HG03095 (cell line): ENCODE results near the gene PRSS58.

Source experiments
- ATAC-seq: cut with Tn5 transposase; IDR thresholded peaks from one replicate; pipeline ENCODE4 v1.9.1; 2021; ENCODE audit warnings: moderate library complexity; ENCODE audit not compliant: unreplicated experiment

PRSS58 gene, protein sequence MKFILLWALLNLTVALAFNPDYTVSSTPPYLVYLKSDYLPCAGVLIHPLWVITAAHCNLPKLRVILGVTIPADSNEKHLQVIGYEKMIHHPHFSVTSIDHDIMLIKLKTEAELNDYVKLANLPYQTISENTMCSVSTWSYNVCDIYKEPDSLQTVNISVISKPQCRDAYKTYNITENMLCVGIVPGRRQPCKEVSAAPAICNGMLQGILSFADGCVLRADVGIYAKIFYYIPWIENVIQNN

DNA sequence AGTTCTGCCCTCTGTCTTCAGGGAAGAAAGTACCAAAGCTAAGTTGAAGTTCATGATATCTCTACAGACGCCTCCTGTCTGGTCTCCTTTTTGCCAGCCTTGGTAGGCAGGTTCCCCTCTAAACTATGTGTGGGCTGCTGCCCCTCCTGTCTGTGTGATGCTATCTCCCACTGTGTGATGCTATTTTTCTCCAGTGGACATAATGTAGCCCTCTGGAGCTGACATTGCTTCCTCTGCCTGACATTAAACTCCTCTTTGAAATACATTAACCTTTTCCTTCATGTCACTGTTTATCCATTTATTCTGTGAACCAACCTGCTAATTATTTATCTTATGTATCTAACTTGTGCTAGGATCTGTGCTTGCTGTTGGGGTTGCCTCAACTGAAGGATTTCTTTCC, at the start of gene PRSS58:
Gene PRSS58, minus strand, starts transcription at position 101 of the 400 bp plus-strand sequence. CDS start 351 bp downstream, outside the sequence.
- ATAC-seq = no peak

DNA sequence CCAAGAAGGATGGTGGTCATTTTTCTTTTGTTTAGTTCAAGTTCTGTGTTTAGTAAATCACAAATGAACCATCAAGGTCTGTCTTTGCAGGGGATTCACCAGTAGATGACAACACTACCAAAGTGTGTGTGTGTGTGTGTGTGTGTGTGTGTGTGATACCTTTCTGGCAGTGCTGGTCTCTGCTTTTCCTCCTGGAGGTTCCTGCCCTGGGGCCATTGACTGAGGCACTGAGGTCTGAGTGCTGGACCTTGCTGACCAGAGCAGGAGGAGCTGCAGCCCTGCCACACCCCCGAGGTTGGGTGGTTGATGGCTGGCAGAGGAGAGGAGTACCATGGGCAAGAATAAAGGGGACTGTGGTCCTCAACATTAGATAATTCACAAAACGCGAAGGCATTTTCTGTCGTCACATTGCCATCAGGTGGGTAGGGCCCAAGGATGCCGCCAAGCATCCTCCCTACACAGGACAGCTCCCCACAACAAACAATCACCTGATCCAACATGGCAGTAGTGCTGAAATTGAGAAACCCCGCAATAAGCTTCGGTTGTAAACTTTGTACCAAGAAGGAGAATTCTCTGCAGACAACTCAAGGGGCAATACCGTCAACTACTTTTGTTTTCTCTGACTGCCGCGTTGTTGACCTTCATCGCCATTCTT, 49.5 kb upstream of the PRSS58 start:
- ATAC-seq = no peak

DNA sequence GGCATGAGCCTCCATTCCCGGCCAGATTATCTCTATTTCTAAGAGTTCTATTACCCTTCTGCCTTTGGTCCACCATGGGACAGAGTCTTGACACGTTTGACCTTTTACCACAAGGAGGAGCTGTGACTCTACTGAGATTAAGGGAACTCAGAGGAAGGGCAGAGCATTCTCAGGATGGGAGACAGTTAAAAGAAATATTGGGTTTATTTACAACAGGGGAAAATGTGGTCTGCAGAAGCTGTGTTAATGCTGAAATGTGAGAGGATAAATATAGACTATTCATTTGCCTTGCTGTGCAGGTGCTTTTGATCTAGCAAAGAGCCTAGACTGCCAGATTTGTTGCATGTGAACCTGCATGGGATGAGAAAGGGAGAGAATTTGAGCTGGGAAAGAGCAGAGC, 45.8 kb upstream of the PRSS58 start:
- no peak for ATAC-seq

DNA sequence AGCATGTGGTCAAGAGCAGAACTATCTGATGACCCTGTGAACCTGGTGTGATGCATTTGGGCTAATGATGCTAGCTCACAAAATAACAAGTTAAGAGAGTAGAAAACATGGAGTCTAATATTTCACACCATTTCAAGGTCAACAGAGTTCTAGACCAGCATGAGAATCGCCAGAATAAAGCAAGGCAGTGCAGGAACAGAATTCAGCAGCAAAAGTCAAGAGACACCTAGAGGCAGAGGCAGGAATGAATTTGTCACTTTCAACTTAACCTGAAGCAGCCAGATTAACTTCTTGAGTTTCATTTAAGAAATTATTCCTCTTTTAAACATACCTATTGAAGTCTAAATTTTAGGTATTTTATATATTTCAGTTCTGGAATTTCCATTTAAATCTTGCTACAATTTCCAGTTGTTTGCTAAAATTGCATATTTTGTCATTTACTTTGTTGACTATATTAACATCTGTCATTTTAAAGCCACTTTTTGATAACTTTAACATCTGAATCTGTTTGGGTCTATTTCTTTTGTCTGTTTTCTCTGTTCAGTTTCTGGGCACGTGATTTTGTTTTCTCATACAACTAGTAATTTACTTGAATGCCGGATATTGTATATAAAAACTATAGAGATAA, 44.2 kb upstream of the PRSS58 start:
- ATAC-seq = no peak

DNA sequence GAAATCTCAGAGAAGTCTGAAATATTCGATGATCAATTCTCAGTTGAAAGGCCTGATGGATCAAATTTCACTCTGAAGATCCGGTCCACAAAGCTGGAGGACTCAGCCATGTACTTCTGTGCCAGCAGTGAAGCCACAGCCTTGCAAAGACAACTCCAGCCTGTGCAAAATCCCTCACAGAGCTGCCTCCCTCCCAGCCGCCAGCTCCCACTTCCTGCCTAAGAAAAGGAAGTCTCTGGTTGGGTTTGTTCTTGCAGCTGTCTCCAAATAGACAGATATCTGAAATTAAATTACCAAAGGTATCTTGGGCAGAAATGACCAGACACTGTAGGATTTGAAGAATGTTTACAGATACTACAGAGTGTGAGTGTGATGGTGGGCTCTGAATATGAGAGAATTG, 43.4 kb upstream of the PRSS58 start:
- ATAC-seq = no peak

DNA sequence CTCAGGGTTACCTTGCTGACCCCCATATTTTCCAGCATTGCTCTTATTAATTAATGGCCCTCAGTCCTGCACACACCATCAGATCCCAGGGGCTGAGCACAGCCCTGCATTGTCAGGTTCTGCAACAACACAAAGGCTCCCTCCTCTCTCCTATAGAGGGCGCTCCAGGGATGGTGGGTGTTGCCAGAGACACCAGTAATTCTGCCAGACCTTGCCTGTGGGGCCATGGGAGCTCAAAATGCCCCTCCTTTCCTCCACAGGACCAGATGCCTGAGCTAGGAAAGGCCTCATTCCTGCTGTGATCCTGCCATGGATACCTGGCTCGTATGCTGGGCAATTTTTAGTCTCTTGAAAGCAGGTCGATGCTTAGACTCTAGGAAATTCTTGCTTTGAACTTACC, 42.8 kb upstream of the PRSS58 start:
- ATAC-seq = no peak

DNA sequence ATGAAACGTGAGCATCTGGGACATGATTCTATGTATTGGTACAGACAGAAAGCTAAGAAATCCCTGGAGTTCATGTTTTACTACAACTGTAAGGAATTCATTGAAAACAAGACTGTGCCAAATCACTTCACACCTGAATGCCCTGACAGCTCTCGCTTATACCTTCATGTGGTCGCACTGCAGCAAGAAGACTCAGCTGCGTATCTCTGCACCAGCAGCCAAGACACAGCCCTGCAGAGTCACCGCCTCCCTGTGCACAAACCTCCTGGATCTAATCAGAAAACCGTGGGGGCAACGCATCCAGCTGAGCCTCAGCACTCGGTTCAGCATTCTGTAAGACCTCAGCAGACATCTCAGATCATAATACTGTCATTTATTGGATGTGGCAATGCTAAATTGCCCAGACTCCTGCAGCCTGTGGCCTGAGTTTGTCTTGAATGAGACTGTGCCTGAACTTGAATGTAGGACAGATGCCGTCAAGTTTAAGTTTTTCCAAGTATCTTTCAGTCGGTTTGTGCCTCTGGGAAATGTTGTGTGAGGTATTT, 41.5 kb upstream of the PRSS58 start:
- ATAC-seq = no peak

DNA sequence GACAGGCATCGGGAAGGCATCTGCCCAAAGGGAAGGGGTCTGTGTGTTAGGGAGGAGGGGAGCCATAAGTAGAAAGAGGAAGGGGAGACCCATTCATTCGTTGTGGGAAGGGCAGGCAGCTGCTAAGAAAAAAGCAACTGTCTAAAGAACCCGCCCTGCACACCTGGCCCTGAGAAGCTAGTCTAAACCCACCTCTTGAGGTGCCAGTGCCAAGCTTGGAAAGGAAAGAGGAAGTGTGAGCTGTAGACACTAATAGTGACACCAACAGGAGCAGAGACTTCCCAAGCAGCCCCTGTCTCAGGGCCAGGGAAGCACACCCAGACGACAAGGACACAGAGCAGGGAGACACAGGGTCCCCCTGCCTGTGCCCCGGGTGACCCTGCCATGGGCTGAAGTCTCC, 40.8 kb upstream of the PRSS58 start:
- no peak for ATAC-seq

DNA sequence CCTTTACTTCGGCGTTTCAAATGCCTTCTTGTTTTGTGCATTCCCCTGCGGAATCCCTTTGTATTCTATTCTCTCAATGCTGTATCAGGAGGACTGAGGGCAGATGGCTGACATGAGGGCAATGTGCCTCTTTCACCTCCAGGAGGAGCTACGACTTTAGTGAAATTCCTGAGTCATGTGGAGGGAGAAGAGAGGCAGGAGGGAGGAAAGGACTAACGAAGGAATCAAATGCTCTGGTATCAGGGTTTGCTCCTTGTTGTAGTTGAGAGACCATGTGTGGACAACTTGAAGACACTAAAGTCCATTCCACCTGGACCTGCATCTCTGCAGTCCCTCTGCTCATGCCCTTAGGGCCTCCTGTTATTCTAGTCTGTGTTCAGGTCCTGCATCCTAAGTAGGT, 40.2 kb upstream of the PRSS58 start:
- no peak for ATAC-seq

DNA sequence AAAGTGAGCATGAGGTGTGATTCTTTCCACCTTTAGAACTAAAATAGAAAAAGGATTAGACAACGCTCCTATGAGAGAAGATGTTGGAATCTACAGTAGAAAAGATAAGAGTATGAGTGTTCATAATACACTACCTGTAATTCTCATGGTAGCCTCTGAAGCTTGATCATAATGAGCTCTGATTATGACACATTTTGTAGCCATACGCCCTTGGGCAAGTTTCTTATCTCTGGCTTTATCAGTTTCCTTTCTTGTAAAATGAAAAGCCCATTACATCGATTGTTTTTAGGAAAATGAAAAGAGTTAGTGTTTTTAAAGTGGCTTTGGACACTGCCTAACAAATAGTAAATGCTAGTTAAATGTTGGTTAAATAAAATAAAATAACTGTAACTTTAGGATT, 22.4 kb upstream of the PRSS58 start:
- no peak for ATAC-seq

DNA sequence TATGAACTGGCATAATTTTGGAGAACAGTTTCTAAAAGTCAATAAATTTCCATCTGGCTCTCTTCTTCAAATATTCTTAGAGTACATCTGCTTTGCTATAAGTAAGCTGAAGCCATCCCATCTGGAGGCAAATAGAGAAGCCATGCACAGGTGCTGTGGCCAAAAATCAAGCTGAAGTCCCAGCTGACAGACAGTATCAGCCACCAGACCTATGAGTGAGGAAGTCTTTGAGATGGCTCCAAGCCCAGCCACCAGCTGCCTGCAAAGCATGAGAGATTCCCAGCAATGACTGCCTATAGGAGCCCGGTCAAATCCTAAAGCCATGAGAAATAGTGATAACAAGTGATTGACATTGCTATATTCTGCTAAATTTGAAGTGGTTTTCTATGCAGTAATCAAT, 21.7 kb upstream of the PRSS58 start:
- ATAC-seq = no peak

DNA sequence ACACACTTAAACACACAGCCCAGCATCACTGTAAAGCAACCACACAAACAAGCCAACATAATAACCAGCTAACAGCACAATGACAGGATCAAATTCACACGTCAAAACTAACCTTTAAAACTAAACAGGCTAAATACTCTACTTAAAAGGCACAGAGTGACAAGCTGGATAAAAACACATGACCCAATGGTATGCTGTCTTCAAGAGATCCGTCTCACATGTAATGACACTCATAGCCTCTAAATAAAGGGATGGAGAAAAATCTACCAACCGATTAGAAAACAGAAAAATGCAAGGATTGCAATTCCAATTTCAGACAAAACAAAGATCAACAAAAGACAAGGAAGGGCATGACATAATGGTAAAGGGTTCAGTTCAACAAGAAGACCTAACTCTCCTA, 17.2 kb upstream of the PRSS58 start:
- no peak for ATAC-seq

DNA sequence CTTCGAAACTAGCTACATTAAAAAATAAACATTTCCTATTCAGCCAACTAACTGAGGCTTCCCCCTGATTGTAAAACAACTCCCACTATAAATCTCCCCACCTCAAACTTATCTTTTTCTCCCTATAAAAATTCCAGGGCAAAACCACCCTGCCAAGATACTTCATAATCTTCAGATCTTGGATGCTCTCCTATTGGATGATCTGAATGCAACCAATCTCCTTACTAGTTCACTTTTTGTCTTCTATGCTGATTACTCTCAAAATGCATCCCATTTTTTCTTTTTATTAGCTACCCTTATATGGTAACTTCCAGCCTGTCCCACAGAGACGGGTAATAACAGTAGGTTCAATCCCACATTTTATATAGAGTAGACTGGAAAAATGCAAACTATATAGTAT, 15.0 kb upstream of the PRSS58 start:
- no peak for ATAC-seq

DNA sequence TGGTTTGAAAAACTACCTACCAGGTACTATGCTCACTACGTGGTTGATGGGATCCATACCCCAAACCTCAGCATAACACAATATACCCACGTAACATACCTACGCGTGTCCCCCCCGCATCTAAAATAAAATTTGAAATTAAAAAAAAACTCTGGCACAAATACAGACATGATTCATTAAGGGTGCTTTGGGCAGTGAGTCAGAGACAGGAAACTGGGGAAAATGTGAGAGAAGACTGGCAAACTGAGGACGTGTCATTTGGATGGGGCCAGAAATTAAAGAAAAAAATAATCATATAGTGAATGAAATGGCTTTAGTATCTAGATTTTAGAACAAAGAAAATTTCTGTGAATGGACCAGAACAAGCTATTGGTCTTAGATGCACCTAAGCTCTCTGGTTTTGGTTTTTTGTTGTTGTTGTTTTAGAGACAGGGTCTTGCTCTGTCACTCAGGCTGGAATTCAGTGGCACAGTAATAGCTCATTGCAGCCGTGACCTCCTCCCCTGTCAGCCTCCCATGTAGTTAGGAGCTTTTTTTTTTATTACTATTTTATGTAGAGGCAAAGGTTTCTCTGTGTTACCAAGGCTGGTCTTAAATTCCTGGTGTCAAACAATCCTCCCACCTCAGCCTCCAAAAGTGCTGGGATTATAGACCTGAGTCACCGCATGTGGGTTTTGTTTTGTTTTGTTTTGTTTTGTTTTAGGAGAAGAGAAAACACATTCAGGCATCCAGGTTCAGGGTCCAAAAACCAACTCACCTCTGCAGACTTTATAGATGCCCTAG, 5.9 kb upstream of the PRSS58 start:
- no peak for ATAC-seq

DNA sequence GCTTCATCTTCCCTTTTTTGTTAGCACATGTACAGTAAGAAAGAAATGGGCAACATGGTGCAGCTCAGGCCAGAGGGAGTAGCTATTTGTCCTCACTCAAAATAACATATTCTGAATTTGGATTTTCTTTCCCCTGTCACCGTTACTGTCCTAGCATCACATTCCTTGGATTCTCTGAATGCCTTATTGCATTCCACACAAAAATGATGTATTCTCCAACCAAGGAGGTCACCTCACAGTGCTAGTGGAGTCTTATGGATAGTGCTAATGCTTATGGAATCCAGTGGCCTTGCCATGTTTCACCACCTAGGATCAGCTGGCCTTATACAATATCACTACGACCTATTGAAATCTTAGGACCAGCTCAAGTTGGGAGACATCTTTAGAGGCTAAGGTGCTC, 7.2 kb downstream of the PRSS58 start:
- ATAC-seq = no peak

DNA sequence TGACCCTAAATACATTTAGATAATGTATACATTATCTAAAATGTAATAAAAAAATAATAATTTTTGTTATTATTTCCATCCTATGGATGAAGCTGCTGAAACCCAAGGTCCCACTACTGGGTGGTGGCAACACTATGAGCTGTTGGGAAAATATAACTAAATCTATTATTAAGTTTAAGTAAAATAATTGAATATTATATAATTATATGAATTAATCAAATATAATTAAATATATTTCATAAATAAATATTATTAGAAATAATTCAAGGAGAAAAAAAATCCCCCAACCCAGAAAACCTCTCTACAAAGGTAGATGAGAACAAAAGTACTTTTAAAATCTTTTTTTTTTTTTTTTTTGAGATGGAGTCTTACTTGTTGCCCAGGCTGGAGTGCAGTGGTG, 7.9 kb downstream of the PRSS58 start:
- ATAC-seq = no peak

DNA sequence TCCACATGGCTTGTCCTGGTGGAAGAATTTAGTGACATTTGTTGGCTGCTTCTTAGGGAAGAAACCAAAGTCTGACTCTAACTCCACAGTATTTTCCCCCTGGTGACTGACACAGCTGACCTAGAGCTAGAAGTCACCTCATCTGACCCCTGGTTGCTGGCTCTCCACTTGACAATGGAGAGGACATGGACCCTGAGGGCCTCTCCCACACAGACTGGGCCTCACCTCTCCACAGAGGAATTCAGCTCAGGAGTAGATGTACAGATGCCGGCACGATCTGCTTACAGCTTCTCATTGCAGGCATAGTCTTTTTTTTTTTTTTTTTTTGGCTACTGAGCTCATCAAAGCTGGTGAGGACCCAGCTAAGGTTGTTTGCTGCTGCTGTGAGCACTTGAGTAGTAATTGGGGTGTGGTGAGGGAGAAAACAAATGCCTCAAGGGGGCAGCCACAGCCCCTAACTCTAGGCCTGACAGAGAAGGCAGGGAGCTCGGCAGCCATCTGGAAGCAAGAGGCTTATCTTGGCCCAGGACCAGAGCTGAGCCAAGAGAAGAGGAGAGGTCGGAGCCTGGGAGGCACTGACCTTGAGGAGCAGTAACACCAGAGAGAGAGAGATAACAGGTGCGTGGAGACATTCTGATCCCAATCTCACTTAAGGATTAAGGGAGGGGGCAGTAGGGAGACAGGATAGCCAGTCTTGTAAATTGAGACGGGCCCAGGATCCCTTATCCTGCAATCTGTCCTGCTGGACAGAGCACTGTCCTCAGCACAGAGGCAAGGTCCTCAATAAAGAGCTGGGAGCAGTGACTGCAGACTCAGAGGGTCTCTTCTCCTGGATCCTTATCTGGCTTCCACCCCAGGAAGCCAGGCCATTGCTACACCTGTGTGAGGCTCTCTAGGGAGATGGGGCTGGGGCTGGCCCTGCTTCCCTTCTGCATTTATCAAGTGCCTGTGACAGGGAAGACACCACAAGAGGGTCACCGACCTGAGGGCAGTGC, 9.4 kb downstream of the PRSS58 start:
- no peak for ATAC-seq

DNA sequence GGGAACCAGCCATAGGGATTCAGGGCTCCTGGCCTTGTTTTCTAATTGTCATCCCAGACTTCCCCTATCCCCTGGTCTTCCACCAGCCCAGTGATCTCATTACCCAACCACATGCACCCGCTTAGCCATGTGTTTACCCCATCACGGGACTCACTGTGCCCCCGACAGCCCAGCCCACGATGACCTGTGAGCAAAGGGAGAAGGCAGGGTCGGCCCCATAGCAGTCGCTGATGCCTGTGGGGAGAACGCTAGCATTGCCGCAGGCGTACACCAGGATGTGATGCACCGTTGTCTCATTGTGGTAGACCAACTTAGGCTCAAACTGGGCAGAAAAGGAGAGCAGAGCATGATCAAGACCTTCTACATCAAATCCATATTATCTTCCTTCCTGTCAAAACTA, 14.0 kb downstream of the PRSS58 start:
- no peak for ATAC-seq

DNA sequence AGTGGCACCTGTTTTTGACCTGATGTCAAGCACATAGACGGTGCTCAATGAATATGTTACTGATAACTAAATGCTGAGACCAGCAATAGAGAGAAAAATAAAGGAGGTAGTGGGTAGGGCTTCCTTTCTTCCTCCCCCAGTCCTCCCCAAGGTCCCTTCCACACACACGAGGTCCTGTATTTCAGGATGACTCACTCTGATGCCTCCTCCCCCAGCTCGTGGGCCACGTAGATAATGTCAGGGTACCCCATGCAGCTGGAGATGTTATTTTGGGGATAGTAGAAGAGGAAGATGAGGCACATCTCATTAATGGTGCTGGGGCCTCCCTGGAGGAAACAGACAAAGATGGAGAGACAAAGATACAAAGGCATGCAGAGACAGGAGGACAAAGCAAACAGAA, 17.3 kb downstream of the PRSS58 start:
- ATAC-seq = no peak

DNA sequence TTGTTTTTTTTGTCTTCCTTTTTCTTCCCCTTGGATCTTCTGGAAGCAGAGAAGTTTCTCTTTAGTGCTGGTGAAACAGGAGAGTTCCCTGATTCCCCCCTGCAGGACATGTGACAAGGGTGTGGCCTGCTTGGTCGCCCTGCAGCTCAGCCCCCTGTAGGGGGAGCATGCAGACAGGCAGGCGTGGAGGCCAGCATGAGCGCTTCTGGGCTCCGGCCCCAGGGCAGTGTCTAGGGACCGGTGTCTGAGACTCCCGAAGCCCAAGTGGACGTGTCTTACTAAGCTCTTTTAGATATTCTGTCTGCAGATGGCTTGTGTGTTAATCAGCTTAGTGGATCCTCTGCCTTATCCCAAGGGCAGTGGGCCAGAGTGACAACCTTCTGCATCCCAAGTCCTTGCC, 26.1 kb downstream of the PRSS58 start:
- no peak for ATAC-seq
